Testis (tissue), 2 donors: ENCODE measurements around the gene CPXM2.

Source experiments
- CTCF ChIP-seq, 3 experiments: fragments of 450-650 bp in 2 of 3; fragments of 200-600 bp in 1 of 3; sonication (generic) in 1 of 3; IDR thresholded peaks; one replicate each; pipeline ENCODE4 v1.5.1; 2016 to 2019; ENCODE audit warnings: antibody characterized with exemption in 3 of 3, mild to moderate bottlenecking in 2 of 3, moderate library complexity in 1 of 3
- POLR2A ChIP-seq: fragments of 450-650 bp; IDR thresholded peaks from one replicate; pipeline ENCODE4 v1.6.1; 2017; ENCODE audit warnings: antibody characterized with exemption, mild to moderate bottlenecking, moderate library complexity

GRCh38 chr10:123772645-123773508 is 118.7 kb downstream of the CPXM2 start:
- TF ChIP-seq CTCF (IDR thresholded peaks at IDR 0.05) (no peak), POLR2A (no peak)
